HAP-1 (cell line): ENCODE measurements around the gene DCPS.

ENCODE experiments used
- DNase-seq, 2 experiments: peaks; one replicate each; pipeline ENCODE4 v3.0.0-alpha.2; 2016 to 2020; ENCODE audit warnings: low spot score in 2 of 2
- H3K27me3 ChIP-seq: fragments of 250-450 bp; sonication (Bioruptor Pico); 2 replicates; pipeline ENCODE4 v1.5.1; 2020; ENCODE audit warnings: low read depth, mild to moderate bottlenecking, moderate library complexity
- H3K36me3 ChIP-seq: fragments of 250-450 bp; sonication (Bioruptor Pico); replicated peaks from 2 replicates; pipeline ENCODE4 v1.5.1; 2020; ENCODE audit warnings: mild to moderate bottlenecking
- H3K4me1 ChIP-seq: fragments of 250-450 bp; sonication (Bioruptor Pico); 2 replicates; pipeline ENCODE4 v1.5.1; 2020; ENCODE audit warnings: mild to moderate bottlenecking
- H3K4me3 ChIP-seq: fragments of 250-450 bp; sonication (Bioruptor Pico); 2 replicates; pipeline ENCODE4 v1.5.1; 2020; ENCODE audit warnings: mild to moderate bottlenecking, moderate library complexity
- H3K9me3 ChIP-seq: fragments of 250-450 bp; sonication (Bioruptor Pico); 2 replicates; pipeline ENCODE4 v1.5.1; 2020; ENCODE audit warnings: mild to moderate bottlenecking, moderate library complexity
- in situ Hi-C: fragments of 300-500 bp; cut with MboI; formaldehyde crosslinking; loops from 3 replicates; pipeline ENCODE4 v1.14.3; 2020; ENCODE audit warnings: low sequenced_read_pairs, inconsistent platforms, mixed read lengths

DCPS gene

GRCh38 chr11:126327281-126328000 lies 23.6 kb downstream of the DCPS start:
- Histone ChIP-seq H3K4me1 (no peaks in the 10 kb centered on the region), H3K36me3 (no peaks in the 10 kb centered on the region), H3K4me3 (no peak overlapping the region), H3K27me3 (no peaks in the 10 kb centered on the region), H3K9me3 (no peaks in the 10 kb centered on the region)
- in situ Hi-C loops = no loop called here
- no peak for DNase-seq

GRCh38 chr11:126328001-126328390 lies 24.1 kb downstream of the DCPS start:
- no peaks in the 10 kb centered on the region for H3K27me3 ChIP-seq
- no peaks in the 10 kb centered on the region for H3K36me3 ChIP-seq
- DNase-seq = no peak
- in situ Hi-C loops = no loop called here
- no peak overlapping the region for H3K4me3 ChIP-seq
- H3K9me3 ChIP-seq = no peaks in the 10 kb centered on the region
- no peaks in the 10 kb centered on the region for H3K4me1 ChIP-seq

GRCh38 chr11:126328444-126328843 lies 24.6 kb downstream of the DCPS start:
- DNase-seq = no peak
- Histone ChIP-seq H3K4me3 (no peak overlapping the region), H3K4me1 (no peaks in the 10 kb centered on the region), H3K9me3 (no peaks in the 10 kb centered on the region), H3K36me3 (no peaks in the 10 kb centered on the region), H3K27me3 (no peaks in the 10 kb centered on the region)
- in situ Hi-C loops = no loop called here

- Histone ChIP-seq H3K4me1 (no peaks in the 10 kb centered on the region), H3K4me3 (no peak overlapping the region)
- in situ Hi-C loops = no loop called here
Measured at GRCh38 chr11:126328938-126329643, 25.2 kb downstream of the DCPS start.

GRCh38 chr11:126329644-126330211 lies 25.9 kb downstream of the DCPS start:
- Histone ChIP-seq H3K27me3 (no peaks in the 10 kb centered on the region), H3K36me3 (no peaks in the 10 kb centered on the region), H3K4me3 (no peak overlapping the region), H3K9me3 (no peaks in the 10 kb centered on the region), H3K4me1 (no peaks in the 10 kb centered on the region)
- in situ Hi-C loops = no loop called here
- no peak for DNase-seq

More at GRCh38 chr11:126328938-126329643, 25.2 kb downstream of the DCPS start:
- Histone ChIP-seq H3K27me3 (no peaks in the 10 kb centered on the region), H3K36me3 (no peaks in the 10 kb centered on the region), H3K9me3 (no peaks in the 10 kb centered on the region)
- no peak for DNase-seq

GRCh38 chr11:126331286-126331685 lies 27.4 kb downstream of the DCPS start:
- H3K4me3 ChIP-seq = no peak overlapping the region
- no peaks in the 10 kb centered on the region for H3K9me3 ChIP-seq
- in situ Hi-C loops = no loop called here
- H3K36me3 ChIP-seq = no peaks in the 10 kb centered on the region
- no peaks in the 10 kb centered on the region for H3K4me1 ChIP-seq
- no peak for DNase-seq
- no peaks in the 10 kb centered on the region for H3K27me3 ChIP-seq

- no peak overlapping the region for H3K4me3 ChIP-seq
- no peaks in the 10 kb centered on the region for H3K9me3 ChIP-seq
- in situ Hi-C loops = no loop called here
- H3K36me3 ChIP-seq = no peaks in the 10 kb centered on the region
- no peak for DNase-seq
- H3K27me3 ChIP-seq = no peaks in the 10 kb centered on the region
- no peaks in the 10 kb centered on the region for H3K4me1 ChIP-seq
Measured at GRCh38 chr11:126332221-126332711, 28.4 kb downstream of the DCPS start.

GRCh38 chr11:126333142-126333541 lies 29.3 kb downstream of the DCPS start:
- in situ Hi-C loops = no loop called here

GRCh38 chr11:126334659-126335462 lies 31.0 kb downstream of the DCPS start:
- in situ Hi-C loops = no loop called here
- no peak for DNase-seq
- Histone ChIP-seq H3K4me1 (no peaks in the 10 kb centered on the region), H3K36me3 (0 out of 2 replicates have a peak, but pooled peaks cover 3% of the 10 kb centered on the region), H3K27me3 (no peaks in the 10 kb centered on the region), H3K9me3 (no peaks in the 10 kb centered on the region), H3K4me3 (no peak overlapping the region)

More at GRCh38 chr11:126333142-126333541, 29.3 kb downstream of the DCPS start:
- Histone ChIP-seq H3K27me3 (no peaks in the 10 kb centered on the region), H3K4me1 (no peaks in the 10 kb centered on the region), H3K36me3 (no peaks in the 10 kb centered on the region), H3K4me3 (no peak overlapping the region), H3K9me3 (no peaks in the 10 kb centered on the region)
- DNase-seq = no peak

- Histone ChIP-seq H3K36me3 (0 out of 2 replicates have a peak, but pooled peaks cover 3% of the 10 kb centered on the region), H3K4me1 (no peaks in the 10 kb centered on the region), H3K27me3 (no peaks in the 10 kb centered on the region), H3K9me3 (no peaks in the 10 kb centered on the region), H3K4me3 (no peak overlapping the region)
- in situ Hi-C loops = no loop called here
- no peak for DNase-seq
Measured at GRCh38 chr11:126335463-126335760, 31.6 kb downstream of the DCPS start.

GRCh38 chr11:126336138-126336541 lies 32.3 kb downstream of the DCPS start:
- H3K36me3 ChIP-seq = 0 out of 2 replicates have a peak, but pooled peaks cover 3% of the 10 kb centered on the region

GRCh38 chr11:126336671-126337101 lies 32.8 kb downstream of the DCPS start:
- Histone ChIP-seq H3K4me1 (no peaks in the 10 kb centered on the region), H3K27me3 (no peaks in the 10 kb centered on the region), H3K36me3 (peaks cover 3% of the 10 kb centered on the region; the same call in 1 of the 2 replicates), H3K4me3 (no peak overlapping the region), H3K9me3 (no peaks in the 10 kb centered on the region)
- in situ Hi-C loops = no loop called here
- no peak for DNase-seq

More at GRCh38 chr11:126336138-126336541, 32.3 kb downstream of the DCPS start:
- H3K27me3 ChIP-seq = no peaks in the 10 kb centered on the region
- no peaks in the 10 kb centered on the region for H3K4me1 ChIP-seq
- H3K4me3 ChIP-seq = no peak overlapping the region
- in situ Hi-C loops = no loop called here
- DNase-seq = no peak
- H3K9me3 ChIP-seq = no peaks in the 10 kb centered on the region

- no peaks in the 10 kb centered on the region for H3K4me1 ChIP-seq
- no peak for DNase-seq
- peaks cover 3% of the 10 kb centered on the region; the same call in 1 of the 2 replicates for H3K36me3 ChIP-seq
- no peak overlapping the region for H3K4me3 ChIP-seq
- no peaks in the 10 kb centered on the region for H3K9me3 ChIP-seq
- no peaks in the 10 kb centered on the region for H3K27me3 ChIP-seq
- in situ Hi-C loops = no loop called here
Measured at GRCh38 chr11:126337126-126337473, 33.2 kb downstream of the DCPS start.
